ENCODE results near the gene ANKRD13B. TPM values are rescaled to one million over a fixed set of nuclear protein-coding genes. Genes with fewer than 3 reads are reported as not detected.

Gene ANKRD13B
- total and polyA plus RNA-seq, 2 of the 13 experiments (the other 11 are each of a cell fraction or from before 2014, with no cell fraction given): 1.7 to 1.8 TPM

DNA sequence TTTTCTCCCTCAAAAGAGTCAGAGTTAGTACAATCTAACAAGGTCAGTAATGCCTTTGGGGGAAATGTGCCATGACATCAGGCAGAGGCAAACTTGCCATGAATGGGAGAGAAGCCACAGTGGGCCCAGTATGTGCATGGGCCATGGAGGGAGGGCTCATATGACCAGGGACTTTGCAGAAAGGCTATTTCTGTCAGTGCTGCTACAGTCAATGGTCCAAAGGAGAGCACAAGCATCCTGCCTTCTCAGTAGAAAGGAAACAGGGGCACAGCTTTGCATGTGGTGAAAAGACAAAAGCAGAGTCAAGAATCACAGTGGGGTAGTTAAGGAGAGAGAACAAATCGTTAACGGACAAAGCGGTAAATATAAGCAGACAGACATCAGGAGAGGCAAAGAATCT, 41.0 kb downstream of the ANKRD13B start:
- Histone ChIP-seq H3K4me2 (ENCODE audit: low read depth, low read length) (no peak overlapping the region), H3K9ac (ENCODE audit: insufficient read depth, low read depth, low read length) (no peak overlapping the region), H3K36me3 (replicated peaks in 1 of 2; ENCODE audit: control insufficient read depth in 1 of 2, insufficient read depth in 2 of 2, low read length in 2 of 2) (peaks cover 8 to 33% of the 10 kb centered on the region in 2 experiments), H3K9me3 (ENCODE audit: low read length) (no peaks in the 10 kb centered on the region), H2AFZ (ENCODE audit: low read length) (no peak overlapping the region), H3K4me3 (replicated peaks in 1 of 3; ENCODE audit: insufficient read depth in 1 of 3, low read depth in 2 of 3, low read length in 3 of 3) (no peak overlapping the region), H3K27me3 (ENCODE audit: control insufficient read depth in 1 of 2, insufficient read depth in 2 of 2, low read length in 2 of 2) (no peaks in the 10 kb centered on the region), H3K27ac (ENCODE audit: extremely low read length, insufficient read depth, low read length) (no peak overlapping the region), H4K20me1 (ENCODE audit: insufficient read depth, low read length) (no peaks in the 10 kb centered on the region), H3K79me2 (ENCODE audit: insufficient read depth, low read length) (no peaks in the 10 kb centered on the region), H3K4me1 (ENCODE audit: insufficient read depth, low read length) (peaks cover under 1% of the 10 kb centered on the region; the same call in 1 of the 2 replicates)
- ChIA-PET POLR2A (no interaction called here), CTCF (ENCODE audit: low intra/inter-chr PET ratio, low total read pairs) (no interaction called here)
- intact Hi-C loops (cut with micrococcal nuclease; ENCODE audit: unreplicated experiment) (no loop called here), in situ Hi-C loops (cut with HindIII; ENCODE audit: extremely low pct_ligation_motif_present, low pct_unique_long_range_greater_than_20kb) (loop anchor here (10.0 kb wide), 1 partner anchor 301 kb away; the partner anchor contains the start of gene SSH2)
- 97% methylated on average over 3 of the region's 3 CpGs for WGBS (ENCODE audit: low lambda C conversion rate)
- TF ChIP-seq ZNF879 (CRISPR knock-in tag; IDR thresholded peaks at IDR 0.05): no peak
- TF ChIP-seq, protein P1, sequence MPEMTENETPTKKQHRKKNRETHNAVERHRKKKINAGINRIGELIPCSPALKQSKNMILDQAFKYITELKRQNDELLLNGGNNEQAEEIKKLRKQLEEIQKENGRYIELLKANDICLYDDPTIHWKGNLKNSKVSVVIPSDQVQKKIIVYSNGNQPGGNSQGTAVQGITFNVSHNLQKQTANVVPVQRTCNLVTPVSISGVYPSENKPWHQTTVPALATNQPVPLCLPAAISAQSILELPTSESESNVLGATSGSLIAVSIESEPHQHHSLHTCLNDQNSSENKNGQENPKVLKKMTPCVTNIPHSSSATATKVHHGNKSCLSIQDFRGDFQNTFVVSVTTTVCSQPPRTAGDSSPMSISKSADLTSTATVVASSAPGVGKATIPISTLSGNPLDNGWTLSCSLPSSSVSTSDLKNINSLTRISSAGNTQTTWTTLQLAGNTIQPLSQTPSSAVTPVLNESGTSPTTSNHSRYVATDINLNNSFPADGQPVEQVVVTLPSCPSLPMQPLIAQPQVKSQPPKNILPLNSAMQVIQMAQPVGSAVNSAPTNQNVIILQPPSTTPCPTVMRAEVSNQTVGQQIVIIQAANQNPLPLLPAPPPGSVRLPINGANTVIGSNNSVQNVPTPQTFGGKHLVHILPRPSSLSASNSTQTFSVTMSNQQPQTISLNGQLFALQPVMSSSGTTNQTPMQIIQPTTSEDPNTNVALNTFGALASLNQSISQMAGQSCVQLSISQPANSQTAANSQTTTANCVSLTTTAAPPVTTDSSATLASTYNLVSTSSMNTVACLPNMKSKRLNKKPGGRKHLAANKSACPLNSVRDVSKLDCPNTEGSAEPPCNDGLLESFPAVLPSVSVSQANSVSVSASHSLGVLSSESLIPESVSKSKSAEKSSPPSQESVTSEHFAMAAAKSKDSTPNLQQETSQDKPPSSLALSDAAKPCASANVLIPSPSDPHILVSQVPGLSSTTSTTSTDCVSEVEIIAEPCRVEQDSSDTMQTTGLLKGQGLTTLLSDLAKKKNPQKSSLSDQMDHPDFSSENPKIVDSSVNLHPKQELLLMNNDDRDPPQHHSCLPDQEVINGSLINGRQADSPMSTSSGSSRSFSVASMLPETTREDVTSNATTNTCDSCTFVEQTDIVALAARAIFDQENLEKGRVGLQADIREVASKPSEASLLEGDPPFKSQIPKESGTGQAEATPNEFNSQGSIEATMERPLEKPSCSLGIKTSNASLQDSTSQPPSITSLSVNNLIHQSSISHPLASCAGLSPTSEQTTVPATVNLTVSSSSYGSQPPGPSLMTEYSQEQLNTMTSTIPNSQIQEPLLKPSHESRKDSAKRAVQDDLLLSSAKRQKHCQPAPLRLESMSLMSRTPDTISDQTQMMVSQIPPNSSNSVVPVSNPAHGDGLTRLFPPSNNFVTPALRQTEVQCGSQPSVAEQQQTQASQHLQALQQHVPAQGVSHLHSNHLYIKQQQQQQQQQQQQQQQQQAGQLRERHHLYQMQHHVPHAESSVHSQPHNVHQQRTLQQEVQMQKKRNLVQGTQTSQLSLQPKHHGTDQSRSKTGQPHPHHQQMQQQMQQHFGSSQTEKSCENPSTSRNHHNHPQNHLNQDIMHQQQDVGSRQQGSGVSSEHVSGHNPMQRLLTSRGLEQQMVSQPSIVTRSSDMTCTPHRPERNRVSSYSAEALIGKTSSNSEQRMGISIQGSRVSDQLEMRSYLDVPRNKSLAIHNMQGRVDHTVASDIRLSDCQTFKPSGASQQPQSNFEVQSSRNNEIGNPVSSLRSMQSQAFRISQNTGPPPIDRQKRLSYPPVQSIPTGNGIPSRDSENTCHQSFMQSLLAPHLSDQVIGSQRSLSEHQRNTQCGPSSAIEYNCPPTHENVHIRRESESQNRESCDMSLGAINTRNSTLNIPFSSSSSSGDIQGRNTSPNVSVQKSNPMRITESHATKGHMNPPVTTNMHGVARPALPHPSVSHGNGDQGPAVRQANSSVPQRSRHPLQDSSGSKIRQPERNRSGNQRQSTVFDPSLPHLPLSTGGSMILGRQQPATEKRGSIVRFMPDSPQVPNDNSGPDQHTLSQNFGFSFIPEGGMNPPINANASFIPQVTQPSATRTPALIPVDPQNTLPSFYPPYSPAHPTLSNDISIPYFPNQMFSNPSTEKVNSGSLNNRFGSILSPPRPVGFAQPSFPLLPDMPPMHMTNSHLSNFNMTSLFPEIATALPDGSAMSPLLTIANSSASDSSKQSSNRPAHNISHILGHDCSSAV (CRISPR knock-in tag; IDR thresholded peaks at IDR 0.05; ENCODE audit: borderline replicate concordance): no peak
- no peak for TF ChIP-seq ZNF3 (CRISPR knock-in tag; IDR thresholded peaks at IDR 0.05)
- TF ChIP-seq ZNF441 (CRISPR knock-in tag; IDR thresholded peaks at IDR 0.05; ENCODE audit: borderline replicate concordance): no peak
- FAIRE-seq (no peak), ATAC-seq (no peak), DNase-seq (ENCODE audit: low spot score) (no peak)
- no TSS peak for BruUV-seq (replicated peaks)

Measured in HepG2 (cell line).